NCI-H2196 (cell line): Measurements from ENCODE around the gene KRT85.
"Not testable (repeated sequence)": the region's sequence is repeated elsewhere in the genome, so short reads cannot be mapped to it uniquely, and the experiment has no call there.

Source experiments
- DNase-seq: peaks from one replicate; lab custom pipeline; 2025; ENCODE audit not compliant: unreplicated experiment; lab: John Stamatoyannopoulos, UW

The KRT85 gene

DNA sequence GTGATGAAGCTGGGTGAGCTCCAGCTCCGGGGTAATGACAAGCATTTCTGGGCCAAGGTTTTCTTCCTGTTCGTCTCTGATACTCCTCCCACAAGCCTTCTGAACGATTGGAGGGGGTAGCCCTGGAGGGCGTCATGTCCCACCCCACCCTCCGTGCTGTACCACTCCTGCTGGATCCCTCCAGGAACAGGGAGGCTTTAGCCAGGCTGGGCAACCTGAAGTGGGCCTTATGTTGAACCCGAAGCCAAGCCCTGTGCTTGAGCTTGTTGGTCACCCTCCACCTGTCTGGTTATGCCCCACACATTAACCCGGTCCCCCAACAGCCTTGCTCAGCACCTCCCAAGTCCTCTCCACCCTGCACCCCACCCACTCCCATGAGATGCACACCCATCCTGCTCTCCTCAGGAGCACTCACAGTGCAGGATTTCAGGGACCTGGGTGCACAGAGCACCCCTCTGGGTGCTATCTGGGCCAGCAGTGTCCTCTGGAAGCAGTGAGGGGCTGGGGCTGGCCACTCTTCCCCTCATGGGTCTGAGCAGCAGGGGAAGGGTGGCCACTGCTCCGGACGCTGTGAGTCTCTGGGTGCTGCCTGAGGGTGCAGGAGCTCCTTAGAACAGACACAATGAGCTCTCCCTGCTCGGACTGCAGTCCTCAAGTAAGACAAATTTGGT, 39.3 kb downstream of the KRT85 start:
- DNase-seq = no peak

DNA sequence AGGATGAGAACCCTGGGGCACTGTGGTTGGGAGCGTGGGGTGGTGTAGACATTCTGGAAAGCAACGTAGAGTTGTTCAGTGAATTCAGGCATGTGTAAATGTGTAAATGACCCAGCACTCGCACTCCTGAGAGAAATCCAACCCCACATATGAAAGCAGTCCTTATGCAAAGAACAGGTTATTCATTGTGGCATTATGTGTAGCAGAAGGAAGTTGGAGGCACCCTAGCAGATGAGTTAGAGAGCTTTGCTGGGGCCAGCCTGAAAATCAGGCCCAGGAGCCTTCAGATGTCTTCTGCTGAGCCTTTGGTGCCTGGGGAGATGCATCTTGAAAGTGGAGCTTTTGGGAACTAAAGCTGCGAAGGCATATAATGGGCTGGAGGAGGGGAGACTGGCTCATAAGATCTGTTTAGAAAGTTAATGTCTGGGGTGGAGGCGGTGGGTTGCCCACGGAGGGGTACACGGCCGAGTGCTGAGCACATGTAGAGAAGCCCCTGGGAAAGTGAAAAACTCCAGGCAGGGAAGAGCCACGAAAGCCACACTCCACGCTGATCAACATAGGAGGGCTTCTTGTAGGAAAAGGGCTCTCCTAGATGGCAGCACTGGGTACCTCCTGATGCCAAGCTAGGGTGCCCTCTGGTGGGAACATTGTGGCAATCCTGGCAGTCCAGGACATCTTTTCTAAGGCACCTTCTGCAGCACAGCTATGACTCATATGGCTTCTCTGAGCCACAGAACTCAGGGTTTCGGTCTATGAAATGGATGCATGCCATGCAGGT, 40.0 kb downstream of the KRT85 start:
- peak; percentile 87 for DNase-seq

- DNase-seq = no peak
Measured at GRCh38 chr12:52324153-52324444, 43.2 kb downstream of the KRT85 start.

GRCh38 chr12:52323416-52324152, 43.7 kb downstream of the KRT85 start:
- DNase-seq = no peak

DNA sequence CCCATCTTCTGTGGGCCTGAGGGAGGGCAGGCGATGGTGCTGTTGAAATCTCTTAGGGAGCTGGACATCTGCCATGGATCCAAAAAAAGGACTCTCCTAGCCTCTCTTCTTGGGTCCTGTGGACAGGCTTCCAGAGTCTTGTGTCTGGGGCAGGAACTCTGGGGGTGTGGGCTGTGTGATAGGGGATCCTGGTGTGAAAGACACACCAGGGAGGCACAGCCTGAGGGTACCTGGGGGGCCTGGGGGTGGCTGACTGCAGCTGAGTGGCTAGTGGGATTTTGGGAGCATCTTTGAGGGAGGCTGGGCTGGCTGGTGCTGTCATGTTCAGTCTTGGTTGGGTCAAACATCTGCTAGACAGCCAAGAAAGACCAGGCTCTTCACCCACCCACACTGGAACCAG, 44.3 kb downstream of the KRT85 start:
- no peak for DNase-seq

- no peak for DNase-seq
Measured at GRCh38 chr12:52322069-52322468, 45.2 kb downstream of the KRT85 start.

DNA sequence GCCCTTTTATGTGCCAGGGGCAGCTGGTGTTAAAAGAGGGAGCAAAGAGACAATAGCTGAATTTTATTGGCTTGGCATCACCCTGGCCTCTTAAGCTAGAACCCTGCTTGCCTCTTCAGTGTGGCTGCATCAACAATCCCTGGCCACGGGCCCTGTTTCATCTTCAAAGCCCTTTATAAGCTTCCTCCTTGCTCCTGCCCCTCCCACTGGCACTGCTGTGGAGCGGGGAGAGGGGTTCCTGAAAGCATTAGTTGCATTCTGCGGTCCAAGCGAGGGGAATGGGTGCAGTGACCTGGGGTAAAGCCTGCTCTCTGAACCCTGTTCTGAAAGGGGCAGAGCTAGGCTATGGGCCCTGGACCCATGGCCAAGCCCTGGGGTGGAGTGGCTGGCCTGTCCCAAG, 45.9 kb downstream of the KRT85 start:
- DNase-seq = peak; percentile 90

DNA sequence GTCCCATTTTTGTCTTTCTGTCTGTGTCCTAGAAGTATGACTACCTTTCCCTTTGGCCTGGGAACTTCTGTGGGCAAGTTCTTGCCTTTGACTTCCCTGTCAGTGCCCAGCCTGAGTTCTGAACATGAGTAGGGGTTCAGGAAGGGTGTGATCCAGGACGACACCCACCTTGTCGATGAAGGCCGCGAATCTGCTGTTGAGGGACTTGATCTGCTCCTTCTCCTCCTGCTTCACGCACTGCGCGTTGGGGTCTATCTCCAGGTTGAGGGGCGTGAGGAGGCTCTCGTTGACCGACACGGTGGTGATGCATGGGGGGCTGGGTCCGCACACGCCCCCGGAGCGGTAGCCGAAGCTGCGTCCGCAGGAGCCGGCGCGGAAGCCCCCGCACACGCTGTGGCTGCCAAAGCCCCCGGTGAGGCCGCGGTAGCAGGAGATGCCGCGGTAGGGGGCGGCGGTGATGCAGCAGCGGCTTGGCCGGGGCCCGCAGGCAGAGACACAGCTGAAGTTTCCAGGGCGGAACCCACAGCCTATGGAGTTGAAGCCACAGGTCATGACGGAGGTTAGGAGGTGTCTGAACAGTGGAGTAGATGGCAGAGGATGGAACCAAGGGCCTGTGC, 46.4 kb downstream of the KRT85 start, which contains the start of gene KRT83:
KRT83 (minus strand) TSS at position 615 of the 617 bp plus-strand sequence; CDS start at position 552, 63 bp downstream.
- no peak for DNase-seq

DNA sequence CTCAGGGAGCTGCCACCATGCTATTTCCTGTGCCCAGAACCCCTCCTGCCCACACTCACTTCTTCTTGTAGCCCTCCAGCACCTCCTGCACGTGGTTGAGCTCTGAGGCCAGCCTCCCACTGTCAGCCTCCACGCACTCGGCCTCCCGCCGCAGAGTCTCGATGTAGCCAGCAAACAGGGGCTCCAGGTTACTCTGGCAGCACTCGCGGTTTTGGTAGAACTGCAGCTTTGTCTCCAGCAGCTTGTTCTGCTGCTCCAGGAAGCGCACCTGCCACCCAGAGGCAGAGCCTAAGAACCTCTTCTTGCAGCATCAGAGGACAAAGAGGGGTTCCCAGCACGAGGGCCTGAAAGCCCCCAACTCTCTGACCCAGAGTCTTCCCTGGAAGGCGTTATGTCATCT, 48.2 kb downstream of the KRT85 start:
- DNase-seq = peak; percentile 46

- no peak for DNase-seq
Measured at GRCh38 chr12:52318241-52318990, 48.9 kb downstream of the KRT85 start.

DNA sequence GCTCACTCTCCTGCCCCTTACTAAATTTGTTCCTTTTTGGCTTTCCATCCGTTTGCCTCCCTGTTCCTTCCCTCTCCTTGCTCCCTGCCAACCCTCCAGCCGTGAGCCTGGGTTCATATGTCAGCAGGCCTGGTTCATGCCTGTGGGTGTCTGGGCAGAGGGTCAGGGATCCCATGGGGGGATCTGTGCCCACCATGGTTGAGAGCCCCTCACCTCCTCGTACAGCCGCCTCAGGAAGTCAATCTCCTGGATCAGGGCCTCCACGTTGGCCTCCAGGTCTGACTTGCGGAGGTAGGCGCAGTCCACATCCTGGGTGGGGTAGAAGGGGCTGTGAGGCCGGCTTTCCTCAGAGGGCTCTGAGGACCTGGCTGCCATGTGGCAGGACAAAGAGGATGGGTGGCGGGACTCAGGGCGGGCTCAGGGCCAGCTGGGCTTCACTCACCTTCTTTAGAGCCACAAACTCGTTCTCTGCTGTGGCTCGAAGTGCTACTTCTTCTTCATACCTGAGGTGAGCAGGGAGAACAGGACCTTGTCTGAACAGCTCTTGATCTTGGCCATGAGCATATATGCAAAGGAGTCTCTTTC, 49.7 kb downstream of the KRT85 start:
- no peak for DNase-seq

GRCh38 chr12:52316701-52317100, 50.6 kb downstream of the KRT85 start:
- DNase-seq = no peak

GRCh38 chr12:52316290-52316689, 51.0 kb downstream of the KRT85 start:
- DNase-seq = no peak

DNA sequence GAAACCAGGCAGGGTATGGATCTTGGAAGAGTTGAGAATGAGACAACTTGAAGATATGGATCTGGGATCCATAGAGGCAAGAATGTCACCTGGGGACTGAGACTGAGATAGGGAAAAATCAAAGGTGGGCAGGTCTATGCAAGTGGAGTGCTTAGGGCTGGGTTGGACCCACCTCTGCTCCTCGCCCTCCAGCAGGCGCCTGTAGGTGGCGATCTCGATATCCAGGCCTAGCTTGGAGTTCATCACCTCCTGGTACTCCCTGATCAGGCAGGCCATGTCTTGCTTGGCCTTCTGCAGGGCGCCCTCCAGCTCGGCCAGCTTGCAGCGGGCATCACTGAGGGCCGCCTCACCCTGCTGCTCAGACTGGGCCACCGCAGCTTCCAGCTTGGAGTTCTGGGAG, 51.6 kb downstream of the KRT85 start:
- DNase-seq = not testable (repeated sequence)

- no peak for DNase-seq
Measured at GRCh38 chr12:52314511-52314910, 52.8 kb downstream of the KRT85 start.

DNA sequence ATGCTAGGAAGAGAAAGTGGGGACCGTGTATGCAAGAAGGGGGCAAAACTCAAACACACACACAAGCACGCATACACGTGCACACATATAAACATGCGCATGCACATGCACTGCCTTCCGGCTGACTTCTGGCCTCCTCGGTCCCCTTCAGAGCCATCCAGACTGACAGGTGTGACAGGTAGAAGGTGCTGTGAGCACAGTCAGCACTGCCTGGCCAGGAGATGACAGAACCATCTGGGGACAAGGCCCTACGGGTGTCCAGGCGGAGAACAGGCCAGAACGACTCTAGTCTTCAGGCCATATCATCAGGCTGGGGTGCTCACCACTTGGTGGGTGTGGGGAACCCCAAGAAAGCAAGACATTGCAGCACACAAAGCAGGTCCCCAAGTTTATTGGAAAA, 53.4 kb downstream of the KRT85 start:
- DNase-seq = no peak

GRCh38 chr12:52313461-52313860, 53.8 kb downstream of the KRT85 start:
- DNase-seq = no peak

DNA sequence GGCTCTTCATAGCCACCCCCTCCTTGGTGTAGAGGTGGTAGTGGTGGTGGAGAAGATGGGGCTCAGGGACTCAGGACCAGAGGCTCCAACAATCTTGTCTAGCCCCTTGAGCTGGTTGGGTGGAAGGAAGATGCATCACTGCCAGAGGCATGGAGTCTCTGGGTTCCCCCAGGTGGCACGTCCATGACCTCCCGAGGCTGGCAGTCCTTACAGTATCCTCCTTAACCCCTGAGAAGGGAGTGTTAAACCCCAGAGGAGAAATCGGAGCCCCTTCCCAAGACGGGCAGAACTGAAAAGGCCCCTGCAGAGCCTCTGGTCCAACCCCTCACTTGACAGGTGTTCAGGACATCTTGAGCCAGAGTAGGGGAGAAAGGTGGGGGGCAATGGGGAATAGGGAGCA, 55.2 kb downstream of the KRT85 start:
- no peak for DNase-seq

DNA sequence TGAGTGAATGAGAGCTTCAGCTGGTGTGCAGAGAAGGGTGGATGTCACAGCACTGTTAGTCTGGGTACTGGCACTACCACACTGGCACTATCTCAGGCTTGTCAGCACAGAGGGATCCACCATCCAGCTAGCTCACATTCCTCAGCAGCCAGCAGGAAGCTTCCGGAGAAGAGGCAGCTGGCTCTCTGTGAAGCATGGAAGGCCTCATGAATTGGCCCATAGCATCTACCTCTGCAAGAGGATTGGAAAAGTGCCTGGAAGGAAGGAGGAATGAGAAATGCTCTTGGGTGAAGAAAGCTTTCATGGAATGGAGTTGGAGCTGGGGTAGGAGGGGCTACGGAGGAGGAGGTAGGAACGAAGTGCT, 56.0 kb downstream of the KRT85 start:
- DNase-seq = no peak

DNA sequence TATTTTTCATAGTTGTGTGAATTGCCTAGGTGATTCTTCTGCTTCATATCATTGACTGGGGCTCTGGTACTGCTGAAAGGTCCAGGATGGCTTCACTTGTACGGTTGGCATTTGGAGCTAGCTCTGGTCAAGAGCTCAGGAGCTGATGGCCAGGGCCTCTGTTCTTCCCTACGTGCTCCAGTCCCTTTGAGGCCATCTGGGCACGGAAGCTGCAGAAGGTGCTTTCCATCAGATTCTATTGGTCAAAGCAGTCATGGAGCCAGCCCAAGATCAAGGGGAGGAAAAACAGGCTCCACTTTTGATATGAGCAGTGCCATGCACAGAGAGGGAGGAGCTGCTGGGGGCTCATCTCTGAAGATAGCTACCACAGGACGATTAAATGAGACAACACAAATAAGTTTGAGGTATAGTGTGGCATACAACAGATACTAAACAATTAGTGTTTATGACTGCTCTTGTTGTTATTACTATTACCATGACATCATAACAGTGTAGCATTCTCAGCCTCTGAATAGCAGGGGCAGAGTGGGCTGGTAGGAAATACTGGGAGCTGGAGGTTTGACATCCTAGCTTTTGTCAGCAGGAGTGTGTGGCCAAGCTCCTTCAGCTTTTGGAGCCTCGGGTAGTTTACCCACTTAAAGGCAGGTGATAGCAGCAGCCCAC, 56.5 kb downstream of the KRT85 start:
- peak; percentile 16 for DNase-seq
